HG02642 (cell line): Measurements from ENCODE around the gene UNC13B.
"Not testable (repeated sequence)": the region's sequence is repeated elsewhere in the genome, so short reads cannot be mapped to it uniquely, and the experiment has no call there.

Experiments used
- ATAC-seq: cut with Tn5 transposase; IDR thresholded peaks from one replicate; pipeline ENCODE4 v1.9.1; 2021; ENCODE audit warnings: mild to moderate bottlenecking; ENCODE audit not compliant: unreplicated experiment, poor library complexity

UNC13B gene

DNA sequence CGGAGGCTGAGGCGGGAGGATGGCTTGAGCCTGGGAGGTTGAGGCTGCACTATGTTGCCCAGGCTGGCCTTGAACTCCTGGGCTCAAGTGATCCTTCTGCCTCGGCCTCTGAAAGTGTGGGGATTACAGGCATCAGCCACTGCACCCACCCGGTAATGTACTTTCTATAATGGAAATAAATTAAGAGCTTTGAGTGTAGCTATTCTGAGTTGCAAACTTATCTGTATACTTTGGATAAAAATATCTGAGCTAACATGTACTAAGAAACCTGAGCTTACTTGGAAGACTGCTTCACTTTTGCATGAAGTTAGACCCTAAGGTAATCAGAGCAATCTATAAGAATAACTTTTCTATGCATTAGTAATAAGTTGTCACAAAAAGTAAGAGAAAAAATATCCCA lies 50.0 kb downstream of the UNC13B start:
- ATAC-seq = no peak

DNA sequence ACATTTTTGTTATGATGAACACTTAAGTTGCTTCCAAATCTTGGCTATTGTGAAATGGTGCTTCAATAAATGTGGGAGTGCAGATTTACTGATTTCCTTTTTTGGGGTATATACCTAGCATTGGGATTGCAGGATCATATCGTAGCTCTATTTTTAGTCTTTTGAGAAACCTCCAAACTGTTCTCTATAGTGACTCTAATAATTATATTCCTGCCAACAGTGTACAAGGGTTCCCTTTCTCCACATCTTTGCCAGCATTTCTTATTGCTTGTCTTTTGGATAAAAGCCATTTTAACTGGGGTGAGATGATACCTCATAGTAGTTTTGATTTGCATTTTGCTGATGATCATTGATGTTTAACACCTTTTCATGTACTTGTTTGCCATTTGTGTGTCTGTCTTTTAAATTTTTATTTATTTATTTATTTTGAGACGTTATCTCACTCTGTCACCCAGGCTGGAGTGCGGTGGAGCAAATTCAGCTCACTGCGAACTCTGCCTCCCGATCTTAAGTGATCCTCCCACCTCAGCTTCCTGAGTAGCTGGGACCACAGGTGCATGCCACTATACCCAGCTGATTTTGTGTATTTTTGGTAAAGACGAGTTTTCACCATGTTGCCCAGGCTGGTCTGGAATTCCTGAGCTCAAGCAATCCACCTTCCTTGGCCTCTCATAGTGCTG lies 59.0 kb downstream of the UNC13B start:
- no peak for ATAC-seq

DNA sequence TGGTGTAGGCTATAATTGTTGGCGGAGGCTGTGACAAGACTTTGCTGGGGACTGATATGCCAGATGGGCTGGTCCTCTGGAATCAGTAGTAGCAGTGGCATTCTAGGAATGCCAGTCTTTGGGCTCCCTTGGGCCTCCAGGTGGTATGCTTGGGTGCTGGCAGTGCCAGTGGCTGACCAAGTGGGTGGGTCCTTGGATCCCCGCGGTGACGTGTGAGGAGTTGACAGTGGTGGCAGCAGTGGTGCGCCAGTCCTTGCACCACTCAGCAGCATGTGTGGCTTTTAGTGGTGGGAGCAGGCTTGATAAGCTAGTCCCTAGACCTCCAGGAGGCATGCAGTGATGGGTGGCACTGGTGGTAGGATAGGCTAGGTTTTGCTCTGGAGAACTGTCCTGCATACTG lies 63.9 kb downstream of the UNC13B start:
- ATAC-seq = no peak

DNA sequence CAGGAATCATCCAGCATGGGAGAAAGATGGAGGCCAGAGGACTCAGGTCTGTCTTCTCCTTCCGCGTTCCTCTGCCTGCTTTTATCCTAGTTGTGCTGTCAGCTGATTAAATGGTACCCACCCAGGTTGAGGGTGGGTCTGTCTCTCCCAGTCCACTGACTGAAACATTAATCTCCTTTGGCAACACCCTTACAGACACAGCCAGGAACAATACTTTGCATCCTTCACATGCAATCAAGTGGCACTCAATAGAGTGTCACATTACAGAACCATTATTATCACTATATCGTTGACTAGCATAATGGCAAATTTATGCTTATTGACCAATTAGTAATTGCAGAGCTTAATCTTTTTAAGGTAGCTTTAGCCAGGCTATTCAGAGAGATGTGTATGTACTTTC lies 64.8 kb downstream of the UNC13B start:
- ATAC-seq = no peak

DNA sequence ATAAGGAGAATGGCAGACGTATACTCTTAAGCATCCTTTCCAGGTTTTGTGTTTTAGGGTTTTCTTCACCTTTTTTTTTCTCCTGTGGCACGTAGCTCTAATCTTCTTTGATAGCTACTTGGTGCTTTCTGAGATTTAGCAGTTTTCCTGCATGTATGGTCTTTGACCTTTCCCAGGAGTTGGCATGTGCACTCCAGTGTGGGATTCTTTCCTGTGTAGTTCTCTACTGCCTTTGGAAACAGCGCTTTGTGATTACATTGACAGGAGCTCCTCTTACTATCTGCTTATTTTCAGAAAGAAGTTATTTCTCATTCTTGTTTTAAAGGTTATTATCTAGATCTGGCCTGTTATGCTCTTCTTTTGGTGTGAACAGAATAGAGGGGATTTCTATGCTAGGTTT lies 65.5 kb downstream of the UNC13B start:
- no peak for ATAC-seq

DNA sequence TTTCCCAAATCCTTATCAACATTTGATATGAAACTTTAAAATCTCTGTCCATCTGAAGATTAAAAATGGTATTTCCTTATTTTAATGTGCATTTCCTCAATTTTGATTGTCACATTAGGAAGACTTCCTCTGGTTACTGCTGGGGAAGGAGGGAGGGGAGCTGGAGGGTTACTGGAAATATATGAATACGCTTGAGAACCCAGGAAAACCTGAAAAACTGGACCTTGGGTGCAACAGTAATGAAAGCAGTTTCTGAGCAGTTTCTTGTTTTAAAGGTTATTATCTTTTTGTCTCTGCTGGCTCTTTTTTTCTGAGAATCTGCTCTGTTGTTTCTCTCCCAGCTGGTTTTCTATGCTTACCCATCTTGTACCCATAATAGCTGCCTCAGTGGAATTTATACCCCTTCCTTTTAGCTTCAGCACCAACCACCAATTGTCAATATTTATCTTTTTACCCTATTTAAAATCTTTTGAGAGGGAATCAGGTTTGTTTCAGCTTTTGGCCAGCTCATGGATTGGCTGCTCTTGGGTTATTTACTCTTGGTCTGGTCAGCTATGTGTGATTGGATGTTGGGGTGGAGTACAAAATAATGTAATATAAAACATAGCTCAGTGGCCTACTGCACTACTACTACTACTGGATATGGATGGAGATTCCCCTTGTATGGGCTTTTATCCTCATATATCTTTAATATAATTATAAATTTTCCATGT lies 67.4 kb downstream of the UNC13B start:
- no peak for ATAC-seq

DNA sequence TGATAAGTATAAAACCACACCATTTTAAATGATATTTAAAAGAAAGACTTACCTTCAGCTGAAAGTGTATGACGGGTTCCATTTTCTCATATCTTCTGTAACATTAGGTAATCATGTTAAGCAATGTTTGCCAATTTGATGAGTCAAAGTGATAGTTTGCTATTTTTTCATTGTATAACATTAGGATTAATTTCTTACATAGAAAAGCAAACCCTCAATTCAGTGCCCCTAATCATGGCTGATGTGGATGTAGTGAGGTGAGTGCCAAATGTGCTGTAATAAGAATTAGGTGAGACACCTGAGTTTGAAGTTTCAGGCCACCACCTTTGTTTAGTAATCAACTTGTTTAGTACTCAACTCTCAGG lies 68.0 kb downstream of the UNC13B start:
- no peak for ATAC-seq

DNA sequence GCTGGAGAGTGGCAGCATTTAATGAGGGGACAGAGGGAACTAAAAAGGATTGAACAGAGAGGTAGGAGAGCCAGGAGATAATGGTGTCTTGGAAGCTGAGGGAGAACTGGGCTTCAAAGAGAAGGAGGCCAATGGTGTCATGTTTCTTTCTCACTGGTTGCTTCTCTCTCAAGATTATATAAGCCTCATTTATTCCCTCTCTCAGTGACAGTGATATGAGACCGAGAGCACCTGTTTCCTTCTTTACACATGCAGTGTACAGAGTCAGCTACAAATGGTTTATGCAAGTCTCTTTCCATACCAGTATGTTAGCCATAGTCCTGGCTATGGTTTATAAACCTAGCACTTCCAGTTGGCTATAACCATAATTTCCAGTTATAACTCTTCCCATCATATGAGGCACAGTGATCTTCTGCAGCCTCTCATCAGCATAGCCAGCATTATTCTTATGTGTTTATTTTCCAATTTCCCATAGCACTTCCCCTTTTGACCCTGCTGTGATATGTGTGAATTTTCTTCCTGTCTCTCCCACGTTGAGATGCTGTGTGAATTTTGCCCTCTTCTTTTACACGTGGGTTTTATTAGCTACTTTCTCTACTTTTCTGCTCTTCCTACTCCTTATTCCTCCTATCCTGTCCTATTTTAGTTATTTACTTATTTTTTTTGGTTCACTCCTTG lies 71.2 kb downstream of the UNC13B start:
- no peak for ATAC-seq

DNA sequence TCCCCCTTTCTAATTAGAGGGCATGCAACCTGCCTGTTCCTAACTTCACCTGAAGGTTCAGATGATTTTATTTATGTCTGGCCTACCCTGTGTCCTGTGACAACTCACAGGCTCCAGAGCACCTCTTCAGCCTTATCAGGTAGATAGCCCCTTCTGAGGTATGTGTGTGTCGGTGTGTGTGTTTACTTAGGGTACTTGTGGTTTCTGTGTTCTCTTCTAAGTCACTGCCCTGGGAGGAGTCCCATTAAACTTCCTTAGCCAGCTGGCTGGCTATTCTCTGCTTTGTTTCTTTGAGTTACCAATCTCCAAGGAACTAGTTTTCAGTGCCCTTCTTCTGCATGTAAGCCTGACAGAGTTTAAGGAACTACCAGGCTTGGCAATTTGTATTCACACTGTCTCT lies 74.9 kb downstream of the UNC13B start:
- no peak for ATAC-seq

DNA sequence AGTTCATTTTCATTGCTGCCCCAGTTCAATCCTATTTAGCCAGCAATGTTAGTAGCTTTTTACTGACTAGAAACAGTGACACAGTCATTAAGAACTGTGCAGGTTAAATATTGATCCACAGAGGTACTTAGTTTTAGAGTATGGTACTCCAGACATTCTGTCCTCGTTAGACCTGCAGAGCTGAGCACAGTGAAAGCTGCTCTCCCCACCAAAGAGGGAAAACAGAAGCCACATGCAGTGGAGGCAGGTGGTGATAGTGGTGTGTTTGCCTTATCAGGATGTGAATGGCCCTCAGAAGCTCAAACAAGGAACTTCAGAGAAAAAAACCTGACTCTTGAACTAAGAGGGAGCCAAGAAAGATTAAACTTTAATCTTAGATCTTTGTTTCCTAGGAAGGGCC lies 75.5 kb downstream of the UNC13B start:
- ATAC-seq = no peak

DNA sequence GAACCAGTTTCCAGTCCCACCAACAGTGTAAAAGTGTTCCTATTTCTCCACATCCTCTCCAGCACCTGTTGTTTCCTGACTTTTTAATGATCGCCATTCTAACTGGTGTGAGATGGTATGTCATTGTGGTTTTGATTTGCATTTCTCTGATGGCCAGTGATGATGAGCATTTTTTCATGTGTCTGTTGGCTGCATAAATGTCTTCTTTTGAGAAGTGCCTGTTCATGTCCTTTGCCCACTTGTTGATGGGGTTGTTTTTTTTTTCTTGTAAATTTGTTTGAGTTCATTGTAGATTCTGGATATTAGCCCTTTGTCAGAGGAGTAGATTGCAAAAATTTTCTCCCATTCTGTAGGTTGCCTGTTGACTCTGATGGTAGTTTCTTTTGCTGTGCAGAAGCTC lies 84.1 kb downstream of the UNC13B start:
- not testable (repeated sequence) for ATAC-seq

DNA sequence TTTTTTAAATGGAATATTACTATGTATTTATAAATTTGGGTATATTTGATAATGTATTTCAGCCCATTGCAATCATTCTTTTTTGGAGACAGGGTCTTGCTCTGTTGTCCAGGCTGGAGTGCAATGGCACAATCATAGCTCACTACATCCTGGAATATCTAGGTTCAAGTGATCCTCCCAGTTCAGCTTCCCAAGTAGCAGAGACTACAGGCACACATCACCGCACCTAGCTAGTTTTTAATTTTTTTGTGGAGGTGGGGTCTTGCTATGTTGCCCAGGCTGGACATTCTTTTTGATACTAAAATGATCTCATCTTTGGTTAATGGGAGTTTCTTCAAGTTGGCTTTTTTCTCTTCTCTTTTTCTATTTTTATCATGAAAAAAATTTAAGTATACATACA lies 91.3 kb downstream of the UNC13B start:
- no peak for ATAC-seq

DNA sequence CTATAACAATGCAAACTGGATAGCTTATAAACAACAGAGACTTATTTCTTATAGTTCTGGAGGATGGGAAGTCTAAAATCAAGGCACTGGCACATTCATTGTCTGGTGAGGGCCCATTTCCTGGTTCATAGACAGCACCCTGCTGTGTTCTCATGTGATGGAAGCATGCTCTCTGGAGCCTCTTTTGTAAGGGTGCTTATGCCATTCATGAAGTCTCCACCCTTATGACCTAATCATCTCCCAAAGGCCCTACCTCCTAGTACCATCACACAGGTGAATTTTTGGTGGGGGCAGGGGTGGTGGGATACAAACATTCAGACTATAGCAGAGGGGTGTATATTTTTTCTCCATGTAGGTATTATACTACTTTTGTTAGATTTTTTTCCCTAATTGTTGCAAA lies 92.4 kb downstream of the UNC13B start:
- ATAC-seq = no peak

DNA sequence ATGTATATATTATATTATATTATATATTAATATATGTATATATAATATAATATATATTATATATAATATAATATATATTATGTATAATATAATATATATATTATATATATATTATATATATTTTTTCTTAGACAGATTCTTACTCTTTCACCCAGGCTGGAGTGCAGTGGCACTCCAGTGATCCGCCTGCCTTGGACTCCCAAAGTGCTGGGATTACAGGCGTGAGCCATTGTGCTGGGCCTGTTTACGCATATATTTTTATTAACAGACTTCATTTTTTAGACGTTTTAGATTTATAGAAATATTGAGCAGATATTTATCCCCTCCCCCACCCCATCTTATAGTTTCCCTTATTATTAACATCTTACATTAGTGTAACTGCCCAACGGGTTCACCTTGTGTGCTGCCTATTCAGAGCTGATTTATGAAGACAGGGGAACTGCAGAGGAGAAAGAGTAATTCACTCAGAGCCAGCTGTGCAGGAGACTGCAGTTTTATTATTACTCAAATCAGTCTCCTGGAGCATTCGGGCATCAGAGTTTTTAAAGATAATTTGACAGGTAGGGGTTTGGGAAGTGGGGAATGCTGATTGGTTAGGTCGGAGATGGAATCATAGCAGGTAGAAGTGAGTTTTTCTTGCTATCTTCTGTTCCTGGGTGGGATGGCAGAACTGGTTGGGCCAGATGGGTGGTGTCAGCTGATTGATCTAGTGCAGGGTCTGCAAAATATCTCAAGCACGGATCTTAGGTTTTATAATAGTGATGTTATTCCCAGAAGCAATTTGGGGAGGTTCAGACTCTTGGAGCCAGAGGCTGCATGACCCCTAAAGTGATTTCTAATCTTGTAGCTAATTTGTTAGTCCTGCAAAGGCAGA lies 93.4 kb downstream of the UNC13B start:
- ATAC-seq = no peak

DNA sequence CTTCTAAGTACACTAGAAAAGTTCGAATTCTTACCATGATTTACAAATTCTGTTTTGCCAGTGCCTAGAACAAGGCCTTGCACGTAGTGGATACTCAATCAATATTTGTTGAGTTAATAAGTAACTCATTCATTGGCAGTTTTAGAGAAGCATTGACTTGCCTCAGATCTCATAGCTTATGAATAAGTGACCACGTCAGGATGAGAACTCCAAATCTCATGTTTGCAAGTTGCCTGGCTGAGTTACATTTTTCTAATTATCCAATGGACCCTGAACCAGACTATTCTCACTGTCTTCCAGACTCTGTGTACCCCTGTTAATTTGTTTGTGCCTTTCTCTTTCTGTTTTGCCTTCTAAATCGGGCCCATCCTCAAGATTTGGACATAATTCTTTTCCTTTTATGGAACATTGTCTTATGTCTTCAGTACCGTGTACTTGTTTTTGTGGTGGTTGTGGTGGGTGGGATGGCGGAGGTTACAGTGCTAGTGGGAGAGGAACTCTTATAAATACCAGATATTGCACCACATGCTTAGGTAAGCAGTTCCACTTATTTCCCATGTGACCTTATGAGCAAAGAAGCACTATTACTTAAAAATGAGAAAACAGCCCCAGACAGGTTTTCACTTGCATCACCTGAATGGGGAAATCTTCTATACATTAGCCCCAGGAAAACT lies 96.3 kb downstream of the UNC13B start:
- no peak for ATAC-seq

DNA sequence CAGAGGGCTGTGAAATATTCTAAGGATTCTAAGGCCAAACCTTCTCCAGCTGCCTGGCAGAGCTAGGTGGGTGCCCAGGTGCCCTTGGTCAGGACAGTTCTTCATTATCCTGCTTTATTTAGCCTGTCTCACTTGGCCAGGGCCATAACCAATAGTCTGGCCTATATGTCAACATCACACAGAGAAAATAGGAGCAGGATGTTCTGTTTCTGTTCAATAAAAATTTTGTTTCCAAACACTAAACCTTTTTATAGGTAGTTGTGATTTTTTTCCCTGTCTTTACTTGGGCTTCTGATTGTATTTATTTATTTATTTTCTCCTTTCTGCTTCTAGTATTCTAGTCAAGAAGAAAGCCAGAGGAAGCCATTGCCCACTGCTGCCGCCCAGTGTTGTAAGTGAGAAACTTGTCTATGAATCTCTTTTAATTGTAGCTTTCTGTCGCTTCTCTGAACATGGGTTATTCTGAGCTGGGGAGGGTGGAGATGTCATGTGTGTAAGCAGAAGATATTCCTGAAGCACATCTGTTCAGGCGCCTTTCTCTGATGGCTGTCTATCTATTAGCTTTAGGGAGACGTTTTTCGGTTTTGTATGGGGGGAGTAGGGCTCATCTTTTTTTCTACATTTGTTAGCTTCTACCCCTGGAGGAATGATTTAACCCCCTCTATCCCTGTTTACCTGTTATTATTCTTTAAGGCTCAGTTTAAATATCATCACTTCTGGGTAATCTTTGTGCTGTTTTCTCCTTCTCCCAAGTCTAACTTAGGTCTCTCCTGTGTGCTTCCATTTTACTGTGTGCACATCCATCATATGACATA lies 97.1 kb downstream of the UNC13B start:
- ATAC-seq = no peak

DNA sequence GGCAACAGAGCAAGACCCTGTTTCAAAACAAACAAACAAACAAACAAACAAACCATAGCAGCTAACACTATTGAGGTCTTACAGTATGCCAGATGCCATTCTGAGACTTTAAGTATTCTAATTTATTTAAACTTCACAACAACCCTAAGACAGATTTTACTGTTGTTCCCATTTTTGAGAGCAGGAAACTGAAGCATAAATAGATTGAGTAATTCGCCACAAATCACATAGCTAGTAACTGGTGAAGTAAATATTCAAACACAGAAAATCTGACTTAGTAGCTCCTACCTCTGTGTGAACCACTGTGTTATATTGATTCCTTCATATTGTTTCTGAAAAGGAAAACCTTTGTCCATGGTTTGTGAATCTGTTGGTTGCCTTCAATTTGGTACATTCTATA lies 98.4 kb downstream of the UNC13B start:
- ATAC-seq = no peak

DNA sequence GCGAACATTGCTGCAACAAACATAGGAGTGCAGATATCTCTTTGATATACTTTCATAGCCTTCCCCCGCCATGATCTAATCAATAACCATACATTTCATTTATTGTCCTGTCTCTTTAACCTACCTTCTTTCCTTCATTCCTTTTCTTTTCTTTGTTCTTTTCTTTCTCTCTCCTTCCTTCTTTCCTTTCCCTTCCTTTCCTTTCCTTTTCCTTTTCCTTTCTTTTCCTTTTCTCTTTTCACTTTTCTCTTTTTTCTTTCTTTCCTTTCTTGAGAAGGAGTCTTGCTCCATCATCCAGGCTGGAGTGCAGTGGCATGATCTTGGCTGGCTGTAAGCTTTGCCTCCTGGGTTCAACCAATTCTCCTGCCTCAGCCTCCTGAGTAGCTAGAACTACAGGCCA lies 100.3 kb downstream of the UNC13B start:
- ATAC-seq = no peak

DNA sequence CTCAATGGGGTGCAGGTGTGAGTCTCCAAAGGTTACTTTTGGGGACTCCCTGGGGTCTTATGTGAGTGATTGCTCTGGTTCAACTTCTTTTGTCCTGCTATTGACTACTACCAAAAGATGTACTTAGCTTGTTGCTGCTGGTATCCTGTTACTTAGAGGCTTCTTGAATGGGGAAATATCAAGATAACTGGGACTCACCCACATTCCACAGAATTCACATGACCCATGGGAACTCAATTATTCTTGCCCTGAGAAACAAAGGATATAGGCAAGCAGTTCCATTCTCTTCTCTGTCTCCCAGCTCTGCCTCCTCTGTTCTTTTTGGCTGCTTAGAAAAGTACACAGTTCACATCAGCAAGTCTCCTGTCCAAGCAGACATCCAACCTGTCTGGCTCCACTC lies 105.9 kb downstream of the UNC13B start:
- ATAC-seq = no peak
